Activated T-helper 2 cell treated with anti-CD3 and anti-CD28 coated beads, Interferon-gamma antibody, Interleukin-2, Interleukin-4, amounts not matched to agents 10 μg/mL and 5 μg/mL and 100 μg/mL, durations not matched to agents 14 hours and 24 hours and 36 hours (primary cell): ENCODE data around the gene SRSF6. TPM values are rescaled to one million over a fixed set of nuclear protein-coding genes. Genes with fewer than 3 reads are reported as not detected.
"Not testable (repeated sequence)": the region's sequence is repeated elsewhere in the genome, so short reads cannot be mapped to it uniquely, and the experiment has no call there.

Source experiments
- DNase-seq: peaks from one replicate; pipeline ENCODE4 v3.0.0; 2021; ENCODE audit warnings: low spot score
- H3K27ac Mint-ChIP-seq: one replicate; pipeline ENCODE4 v1.8.0; 2021; ENCODE audit warnings: mixed read lengths
- H3K27me3 Mint-ChIP-seq: one replicate; pipeline ENCODE4 v1.8.0; 2021; ENCODE audit warnings: low read depth, mixed read lengths
- H3K36me3 Mint-ChIP-seq: one replicate; pipeline ENCODE4 v1.8.0; 2021; ENCODE audit warnings: low read depth, mixed read lengths
- H3K4me1 Mint-ChIP-seq: one replicate; pipeline ENCODE4 v1.8.0; 2021; ENCODE audit warnings: low read depth, mixed read lengths
- H3K4me3 Mint-ChIP-seq: one replicate; pipeline ENCODE4 v1.8.0; 2021; ENCODE audit warnings: low read depth, mild to moderate bottlenecking, moderate library complexity, mixed read lengths
- H3K9me3 Mint-ChIP-seq: one replicate; pipeline ENCODE4 v1.8.0; 2021; ENCODE audit warnings: mixed read lengths
- intact Hi-C: fragments of 100-400 bp; cut with micrococcal nuclease; formaldehyde crosslinking; loops from one replicate; pipeline ENCODE4 v1.15.1; 2023
- total RNA-seq: library from RNA; stranded (reverse); gene quantifications from 2 replicates; pipeline ENCODE4 v1.2.3, GENCODE V29; 2022

Gene SRSF6
- total RNA-seq = 179 and 187 TPM in 2 replicates

- no peaks in the 10 kb centered on the region for H3K9me3 Mint-ChIP-seq
- H3K27ac Mint-ChIP-seq = peak within 1 kb of the TSS; percentile 99
- intact Hi-C loops = loop anchor here (1.0 to 10.0 kb wide), 4 partner anchors 56 to 387 kb away; partner anchors contain the start of gene IFT52
- peaks cover 46% of the 10 kb centered on the region for H3K36me3 Mint-ChIP-seq
- DNase-seq = peak; percentile 90
- peak within 1 kb of the TSS; percentile 88 for H3K4me3 Mint-ChIP-seq
- H3K4me1 Mint-ChIP-seq = peaks cover 22% of the 10 kb centered on the region
- peaks cover 5% of the 10 kb centered on the region for H3K27me3 Mint-ChIP-seq
Observed at GRCh38 chr20:43457640-43458421, at the start of gene SRSF6. TSS of gene SRSF6 (plus strand) at chr20:43457896. CDS start at chr20:43458034, 138 bp downstream.

- H3K36me3 Mint-ChIP-seq = no peaks in the 10 kb centered on the region
- H3K4me1 Mint-ChIP-seq = no peaks in the 10 kb centered on the region
- intact Hi-C loops = no loop called here
- H3K27me3 Mint-ChIP-seq = peaks cover 21% of the 10 kb centered on the region
- no peak for DNase-seq
- H3K9me3 Mint-ChIP-seq = no peaks in the 10 kb centered on the region
- H3K4me3 Mint-ChIP-seq = no peak overlapping the region
- no peak overlapping the region for H3K27ac Mint-ChIP-seq
Observed at GRCh38 chr20:43408848-43409576, 48.7 kb upstream of the SRSF6 start.

GRCh38 chr20:43409577-43409913 lies 48.2 kb upstream of the SRSF6 start:
- H3K36me3 Mint-ChIP-seq = no peaks in the 10 kb centered on the region
- H3K27me3 Mint-ChIP-seq = peaks cover 21% of the 10 kb centered on the region
- intact Hi-C loops = no loop called here
- H3K9me3 Mint-ChIP-seq = no peaks in the 10 kb centered on the region
- no peak for DNase-seq
- H3K4me3 Mint-ChIP-seq = no peak overlapping the region
- H3K27ac Mint-ChIP-seq = no peak overlapping the region
- no peaks in the 10 kb centered on the region for H3K4me1 Mint-ChIP-seq

- H3K9me3 Mint-ChIP-seq = peaks cover 34% of the 10 kb centered on the region
- no peak overlapping the region for H3K27ac Mint-ChIP-seq
- no peaks in the 10 kb centered on the region for H3K36me3 Mint-ChIP-seq
- intact Hi-C loops = no loop called here
- H3K27me3 Mint-ChIP-seq = peaks cover 8% of the 10 kb centered on the region
- no peaks in the 10 kb centered on the region for H3K4me1 Mint-ChIP-seq
- DNase-seq = no peak
- no peak overlapping the region for H3K4me3 Mint-ChIP-seq
Observed at GRCh38 chr20:43415661-43416430, 41.9 kb upstream of the SRSF6 start.

GRCh38 chr20:43416591-43417228 lies 41.0 kb upstream of the SRSF6 start:
- H3K36me3 Mint-ChIP-seq = no peaks in the 10 kb centered on the region
- no peak for DNase-seq
- no peaks in the 10 kb centered on the region for H3K4me1 Mint-ChIP-seq
- H3K27me3 Mint-ChIP-seq = peaks cover 5% of the 10 kb centered on the region
- H3K9me3 Mint-ChIP-seq = peaks cover 38% of the 10 kb centered on the region
- no peak overlapping the region for H3K27ac Mint-ChIP-seq
- intact Hi-C loops = no loop called here
- H3K4me3 Mint-ChIP-seq = no peak overlapping the region

- intact Hi-C loops = no loop called here
- H3K36me3 Mint-ChIP-seq = no peaks in the 10 kb centered on the region
- DNase-seq = no peak
- H3K4me1 Mint-ChIP-seq = no peaks in the 10 kb centered on the region
- H3K4me3 Mint-ChIP-seq = no peak overlapping the region
- H3K27ac Mint-ChIP-seq = no peak overlapping the region
- peaks cover 38% of the 10 kb centered on the region for H3K9me3 Mint-ChIP-seq
- H3K27me3 Mint-ChIP-seq = peaks cover 7% of the 10 kb centered on the region
Observed at GRCh38 chr20:43420192-43420591, 37.5 kb upstream of the SRSF6 start.

GRCh38 chr20:43420913-43421312 lies 36.8 kb upstream of the SRSF6 start:
- H3K9me3 Mint-ChIP-seq = peaks cover 38% of the 10 kb centered on the region
- intact Hi-C loops, H3K4me1 Mint-ChIP-seq, H3K27ac Mint-ChIP-seq, H3K4me3 Mint-ChIP-seq, H3K36me3 Mint-ChIP-seq, DNase-seq, H3K27me3 Mint-ChIP-seq: not testable (repeated sequence)

GRCh38 chr20:43426172-43426571 lies 31.5 kb upstream of the SRSF6 start:
- Mint-ChIP-seq H3K9me3 (peaks cover under 1% of the 10 kb centered on the region), H3K4me1 (no peaks in the 10 kb centered on the region), H3K36me3 (no peaks in the 10 kb centered on the region), H3K27me3 (peaks cover 6% of the 10 kb centered on the region), H3K4me3 (no peak overlapping the region), H3K27ac (no peak overlapping the region)
- intact Hi-C loops = no loop called here
- no peak for DNase-seq

GRCh38 chr20:43430265-43431133 lies 27.2 kb upstream of the SRSF6 start:
- Mint-ChIP-seq H3K4me1 (no peaks in the 10 kb centered on the region), H3K9me3 (no peaks in the 10 kb centered on the region), H3K4me3 (no peak overlapping the region), H3K27me3 (peaks cover 5% of the 10 kb centered on the region), H3K27ac (no peak overlapping the region), H3K36me3 (no peaks in the 10 kb centered on the region)
- intact Hi-C loops = no loop called here
- no peak for DNase-seq

- intact Hi-C loops = no loop called here
- no peaks in the 10 kb centered on the region for H3K9me3 Mint-ChIP-seq
- H3K27ac Mint-ChIP-seq = no peak overlapping the region
- peaks cover 8% of the 10 kb centered on the region for H3K27me3 Mint-ChIP-seq
- H3K36me3 Mint-ChIP-seq = no peaks in the 10 kb centered on the region
- no peaks in the 10 kb centered on the region for H3K4me1 Mint-ChIP-seq
- no peak overlapping the region for H3K4me3 Mint-ChIP-seq
- DNase-seq = no peak
Observed at GRCh38 chr20:43431134-43431519, 26.6 kb upstream of the SRSF6 start.

GRCh38 chr20:43432498-43432897 lies 25.2 kb upstream of the SRSF6 start:
- Mint-ChIP-seq H3K4me3 (no peak overlapping the region), H3K36me3 (no peaks in the 10 kb centered on the region), H3K9me3 (no peaks in the 10 kb centered on the region), H3K27me3 (peaks cover 8% of the 10 kb centered on the region), H3K4me1 (no peaks in the 10 kb centered on the region), H3K27ac (no peak overlapping the region)
- no peak for DNase-seq
- intact Hi-C loops = no loop called here
